HepG2 (cell line): Measurements from ENCODE around the gene DHH. TPM values are rescaled to one million over a fixed set of nuclear protein-coding genes. Genes with fewer than 3 reads are reported as not detected.

Experiments
- CHD2 ChIP-seq: IDR thresholded peaks from 2 replicates; pipeline ENCODE4 v1.6.1; 2011; ENCODE audit warnings: low read depth, low read length, improper control_type of control experiment
- MEIS1 ChIP-seq: sonication (generic); formaldehyde crosslinking; IDR thresholded peaks from 2 replicates; pipeline ENCODE4 v1.9.0; 2021; ENCODE audit warnings: mild to moderate bottlenecking, missing genetic modification reagents, moderate library complexity, borderline replicate concordance
- MXD4 ChIP-seq: IDR thresholded peaks from 2 replicates; pipeline ENCODE4 v1.6.1; 2016; ENCODE audit warnings: mild to moderate bottlenecking, missing biosample characterization, missing genetic modification reagents
- PHF8 ChIP-seq: sonication (generic); formaldehyde crosslinking; IDR thresholded peaks from 2 replicates; pipeline ENCODE4 v1.5.0; 2020; ENCODE audit warnings: missing genetic modification reagents
- SKI ChIP-seq: fragments of 450-650 bp; IDR thresholded peaks from one replicate; pipeline ENCODE4 v1.6.1; 2018; ENCODE audit warnings: mild to moderate bottlenecking; ENCODE audit not compliant: partially characterized antibody
- SMARCE1 ChIP-seq: fragments of 450-650 bp; IDR thresholded peaks from 2 replicates; pipeline ENCODE4 v1.6.1; 2017; ENCODE audit warnings: borderline replicate concordance
- SNAPC4 ChIP-seq: sonication (generic); formaldehyde crosslinking; IDR thresholded peaks from 2 replicates; pipeline ENCODE4 v1.4.0; 2020; ENCODE audit warnings: mild to moderate bottlenecking, missing genetic modification reagents
- TRIM24 ChIP-seq: sonication (generic); formaldehyde crosslinking; IDR thresholded peaks from 2 replicates; pipeline ENCODE4 v1.8.0; 2022; ENCODE audit warnings: mild to moderate bottlenecking, missing genetic modification reagents
- ZNF549 ChIP-seq: sonication (generic); formaldehyde crosslinking; IDR thresholded peaks from 2 replicates; pipeline ENCODE4 v1.5.0; 2020; ENCODE audit warnings: missing genetic modification reagents
- ZNF597 ChIP-seq: sonication (generic); formaldehyde crosslinking; IDR thresholded peaks from 2 replicates; pipeline ENCODE4 v1.5.0; 2020; ENCODE audit warnings: missing genetic modification reagents
- ZNF768 ChIP-seq: sonication (generic); formaldehyde crosslinking; IDR thresholded peaks from 2 replicates; pipeline ENCODE4 v1.4.0; 2020; ENCODE audit warnings: missing genetic modification reagents
- ZZZ3 ChIP-seq: sonication (generic); formaldehyde crosslinking; IDR thresholded peaks from 2 replicates; pipeline ENCODE4 v1.4.0; 2020; ENCODE audit warnings: missing genetic modification reagents, mild to moderate bottlenecking, borderline replicate concordance
- polyA plus RNA-seq, 8 experiments: library from polyadenylated mRNA; depleted of rRNA in 3 of 8; stranded (reverse) in 7 of 8; unstranded in 1 of 8; fragments of >200 nt; fragmentation: Illumina TruSeq in 4 of 8; extraction: Trizol in 4 of 8; gene quantifications; 2 replicates each; pipeline versions ENCODE4 v1.2.1 to v1.2.3, GENCODE V29; 2011 to 2016; ENCODE audit warnings: low read depth in 4 of 8, missing spikeins in 1 of 8, mixed read lengths in 1 of 8; ENCODE audit not compliant: insufficient read depth in 1 of 8
- total RNA-seq, 5 experiments: library from RNA; depleted of rRNA; stranded (reverse); fragments of >200 nt; fragmentation: Illumina TruSeq; extraction: Trizol; gene quantifications; 2 replicates each; pipeline ENCODE4 v1.2.3, GENCODE V29; 2016; ENCODE audit warnings: low read depth in 1 of 5
- TF ChIP-seq, protein P1 (sequence below): sonication (generic); formaldehyde crosslinking; conservative IDR thresholded peaks from 2 replicates; pipeline ENCODE4 v1.4.0; 2020; ENCODE audit warnings: missing genetic modification reagents
- TF ChIP-seq, protein P2 (sequence below), 2 experiments: sonication (generic) in 1 of 2; formaldehyde crosslinking in 1 of 2; IDR thresholded peaks; 2 replicates each; pipeline versions ENCODE4 v1.6.1 to v1.9.0; 2014 to 2022; ENCODE audit warnings: antibody characterized with exemption in 1 of 2, borderline replicate concordance in 1 of 2, inconsistent platforms in 1 of 2, low read depth in 1 of 2, missing genetic modification reagents in 1 of 2

The DHH gene
- total and polyA plus RNA-seq, 2 of the 13 experiments (the other 11 are each of a cell fraction or from before 2014, with no cell fraction given): not detected

DNA sequence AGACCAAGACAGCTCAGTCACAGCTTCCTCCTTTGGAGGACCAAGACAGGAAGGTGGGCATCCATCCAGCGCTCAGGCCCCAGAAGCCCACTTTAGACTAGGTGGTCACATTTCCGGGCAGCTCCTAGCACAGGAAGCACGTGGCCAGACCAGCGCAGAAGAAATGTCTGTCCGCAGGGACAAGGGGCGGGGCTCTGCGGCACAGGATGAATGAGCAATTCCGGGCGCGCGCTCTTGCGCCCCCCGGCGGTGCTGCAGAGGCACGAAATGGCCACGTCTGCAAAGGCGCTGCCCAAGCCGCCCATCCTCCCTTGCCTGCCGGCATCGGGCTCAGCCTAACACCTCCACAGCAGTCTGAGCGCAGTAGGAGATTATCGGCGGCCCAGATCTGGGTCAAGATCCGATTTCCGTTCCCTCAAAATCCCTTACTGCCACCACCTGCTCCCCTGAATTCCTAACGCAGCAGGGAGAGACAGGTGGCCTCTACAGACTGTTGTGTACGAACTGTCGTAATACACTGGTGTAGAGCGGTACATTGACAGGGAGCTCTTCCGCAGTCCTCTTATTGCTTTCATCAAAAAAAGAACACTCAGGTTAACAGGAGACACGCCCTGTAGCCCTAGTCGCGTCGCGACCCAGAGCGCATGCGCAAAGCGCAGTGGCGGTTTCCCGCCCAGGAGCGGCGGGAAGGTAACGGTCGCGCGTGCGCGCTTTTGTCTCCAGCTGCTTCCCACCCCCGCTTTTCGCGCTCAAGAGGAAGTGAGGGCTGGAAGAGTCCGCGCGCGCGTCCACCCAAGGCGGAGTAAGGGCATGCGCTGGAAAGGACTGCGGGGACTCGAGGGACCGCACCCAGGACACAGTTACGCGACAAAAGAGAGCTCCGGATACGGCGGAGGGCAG, 35.8 kb upstream of the DHH start (continued):
- TF ChIP-seq ZNF597 (no peak), ZNF768 (CRISPR knock-in tag) (peak; percentile 36), CHD2 (no peak), MEIS1 (no peak; the same call in 1 of the 2 replicates), SMARCE1 (no peak), MXD4 (CRISPR knock-in tag) (peak; percentile 95; the same call in 1 of the 2 replicates), TRIM24 (CRISPR knock-in tag) (no peak), SKI (peak; percentile 16), ZNF549 (CRISPR knock-in tag) (no peak), SNAPC4 (CRISPR knock-in tag) (peak; percentile 93), ZZZ3 (CRISPR knock-in tag) (no peak; the same call in 1 of the 2 replicates), PHF8 (CRISPR knock-in tag) (peak; percentile 10)
- TF ChIP-seq, protein P1, sequence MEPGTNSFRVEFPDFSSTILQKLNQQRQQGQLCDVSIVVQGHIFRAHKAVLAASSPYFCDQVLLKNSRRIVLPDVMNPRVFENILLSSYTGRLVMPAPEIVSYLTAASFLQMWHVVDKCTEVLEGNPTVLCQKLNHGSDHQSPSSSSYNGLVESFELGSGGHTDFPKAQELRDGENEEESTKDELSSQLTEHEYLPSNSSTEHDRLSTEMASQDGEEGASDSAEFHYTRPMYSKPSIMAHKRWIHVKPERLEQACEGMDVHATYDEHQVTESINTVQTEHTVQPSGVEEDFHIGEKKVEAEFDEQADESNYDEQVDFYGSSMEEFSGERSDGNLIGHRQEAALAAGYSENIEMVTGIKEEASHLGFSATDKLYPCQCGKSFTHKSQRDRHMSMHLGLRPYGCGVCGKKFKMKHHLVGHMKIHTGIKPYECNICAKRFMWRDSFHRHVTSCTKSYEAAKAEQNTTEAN: peak; percentile 35; the same call in 1 of the 2 replicates
- TF ChIP-seq, protein P2, sequence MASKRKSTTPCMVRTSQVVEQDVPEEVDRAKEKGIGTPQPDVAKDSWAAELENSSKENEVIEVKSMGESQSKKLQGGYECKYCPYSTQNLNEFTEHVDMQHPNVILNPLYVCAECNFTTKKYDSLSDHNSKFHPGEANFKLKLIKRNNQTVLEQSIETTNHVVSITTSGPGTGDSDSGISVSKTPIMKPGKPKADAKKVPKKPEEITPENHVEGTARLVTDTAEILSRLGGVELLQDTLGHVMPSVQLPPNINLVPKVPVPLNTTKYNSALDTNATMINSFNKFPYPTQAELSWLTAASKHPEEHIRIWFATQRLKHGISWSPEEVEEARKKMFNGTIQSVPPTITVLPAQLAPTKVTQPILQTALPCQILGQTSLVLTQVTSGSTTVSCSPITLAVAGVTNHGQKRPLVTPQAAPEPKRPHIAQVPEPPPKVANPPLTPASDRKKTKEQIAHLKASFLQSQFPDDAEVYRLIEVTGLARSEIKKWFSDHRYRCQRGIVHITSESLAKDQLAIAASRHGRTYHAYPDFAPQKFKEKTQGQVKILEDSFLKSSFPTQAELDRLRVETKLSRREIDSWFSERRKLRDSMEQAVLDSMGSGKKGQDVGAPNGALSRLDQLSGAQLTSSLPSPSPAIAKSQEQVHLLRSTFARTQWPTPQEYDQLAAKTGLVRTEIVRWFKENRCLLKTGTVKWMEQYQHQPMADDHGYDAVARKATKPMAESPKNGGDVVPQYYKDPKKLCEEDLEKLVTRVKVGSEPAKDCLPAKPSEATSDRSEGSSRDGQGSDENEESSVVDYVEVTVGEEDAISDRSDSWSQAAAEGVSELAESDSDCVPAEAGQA (IDR thresholded peaks at IDR 0.05; ENCODE audit: low read depth): no peak
- TF ChIP-seq, protein P2 (CRISPR knock-in tag; IDR thresholded peaks at IDR 0.05; ENCODE audit: borderline replicate concordance): no peak; the same call in 1 of the 2 replicates
